Measurements from ENCODE around the gene TMEM196. TPM values are rescaled to one million over a fixed set of nuclear protein-coding genes. Genes with fewer than 3 reads are reported as not detected.

TMEM196 gene
- total RNA-seq, 1 experiment from 2014 or later, result not detected

DNA sequence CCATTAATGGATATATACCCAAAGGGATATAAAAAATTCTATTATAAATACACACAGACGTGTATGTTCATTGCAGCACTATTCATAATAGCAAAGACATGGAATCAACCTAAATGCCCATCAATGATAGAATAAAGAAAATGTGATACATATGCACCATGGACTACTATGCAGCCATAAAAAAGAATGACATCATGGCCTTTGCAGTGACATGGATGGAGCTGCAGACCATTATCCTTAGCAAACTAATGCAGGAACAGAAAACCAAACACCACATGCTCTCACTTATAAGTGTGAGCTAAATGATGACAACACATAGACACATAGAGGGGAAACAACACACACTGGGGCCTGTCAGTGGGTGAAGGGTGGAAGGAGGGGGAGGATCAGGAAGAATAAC, 97.6 kb downstream of the TMEM196 start:
- no TSS peak for BruUV-seq (replicated peaks)
- no peak for TF ChIP-seq EGR1 (IDR thresholded peaks at IDR 0.05; ENCODE audit: low read depth)
- TF ChIP-seq, protein P1, sequence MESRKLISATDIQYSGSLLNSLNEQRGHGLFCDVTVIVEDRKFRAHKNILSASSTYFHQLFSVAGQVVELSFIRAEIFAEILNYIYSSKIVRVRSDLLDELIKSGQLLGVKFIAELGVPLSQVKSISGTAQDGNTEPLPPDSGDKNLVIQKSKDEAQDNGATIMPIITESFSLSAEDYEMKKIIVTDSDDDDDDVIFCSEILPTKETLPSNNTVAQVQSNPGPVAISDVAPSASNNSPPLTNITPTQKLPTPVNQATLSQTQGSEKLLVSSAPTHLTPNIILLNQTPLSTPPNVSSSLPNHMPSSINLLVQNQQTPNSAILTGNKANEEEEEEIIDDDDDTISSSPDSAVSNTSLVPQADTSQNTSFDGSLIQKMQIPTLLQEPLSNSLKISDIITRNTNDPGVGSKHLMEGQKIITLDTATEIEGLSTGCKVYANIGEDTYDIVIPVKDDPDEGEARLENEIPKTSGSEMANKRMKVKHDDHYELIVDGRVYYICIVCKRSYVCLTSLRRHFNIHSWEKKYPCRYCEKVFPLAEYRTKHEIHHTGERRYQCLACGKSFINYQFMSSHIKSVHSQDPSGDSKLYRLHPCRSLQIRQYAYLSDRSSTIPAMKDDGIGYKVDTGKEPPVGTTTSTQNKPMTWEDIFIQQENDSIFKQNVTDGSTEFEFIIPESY (IDR thresholded peaks at IDR 0.05; ENCODE audit: extremely low read depth, insufficient replicate concordance, low read length), result no peak
- no peak for TF ChIP-seq CBX3 (IDR thresholded peaks at IDR 0.05; ENCODE audit: low read depth)
- TF ChIP-seq POLR2AphosphoS5 (IDR thresholded peaks at IDR 0.05; ENCODE audit: low read depth, low read length), result no peak
- no peak for TF ChIP-seq FOSL1 (IDR thresholded peaks at IDR 0.05; ENCODE audit: low read depth)
- TF ChIP-seq SRF (IDR thresholded peaks at IDR 0.05; ENCODE audit: low read depth), result no peak
- TF ChIP-seq EZH2phosphoT487 (IDR thresholded peaks at IDR 0.05; ENCODE audit: borderline replicate concordance), result no peak
- no peak for TF ChIP-seq SP1 (IDR thresholded peaks at IDR 0.05; ENCODE audit: low read depth)
- TF ChIP-seq ZFX (IDR thresholded peaks at IDR 0.05), result no peak
- no peak for TF ChIP-seq POLR2A (IDR thresholded peaks at IDR 0.05; ENCODE audit: borderline replicate concordance, extremely low read depth, insufficient read depth, insufficient read length)
- TF ChIP-seq MAX (IDR thresholded peaks at IDR 0.05), result no peak
- no peaks in the 10 kb centered on the region for H3K9me2 ChIP-seq (ENCODE audit: insufficient read depth)
- POLR2A ChIA-PET, result no interaction called here
- H2AFZ ChIP-seq (ENCODE audit: low read depth, low read length, poor library complexity, severe bottlenecking), result no peak overlapping the region
- no peak overlapping the region for H3K9ac ChIP-seq (ENCODE audit: low read length)
- CTCF ChIA-PET, result no interaction called here
- RAD21 ChIA-PET (ENCODE audit: low non-redundant PET in 1 of 2, low total read pairs in 2 of 2, uncharacterized antibody in 2 of 2, unreplicated experiment in 2 of 2), result no interaction called here
- H3K9me3 ChIP-seq (ENCODE audit: control insufficient read depth in 1 of 2, insufficient read depth in 1 of 2, low read depth in 1 of 2, low read length in 2 of 2), result no peaks in the 10 kb centered on the region
- H3K79me2 ChIP-seq (ENCODE audit: insufficient read depth, low read length), result no peaks in the 10 kb centered on the region
- no peak for DNase-seq (ENCODE audit: low read depth, low spot score)
- no peaks in the 10 kb centered on the region for H3K36me3 ChIP-seq (ENCODE audit: control insufficient read depth in 1 of 2, insufficient read depth in 2 of 2, low read length in 2 of 2)
- no peak overlapping the region for H3K4me2 ChIP-seq (ENCODE audit: low read length)
- H4K20me1 ChIP-seq (ENCODE audit: insufficient read depth), result no peaks in the 10 kb centered on the region
- intact Hi-C loops (cut with micrococcal nuclease), result loop anchor here (10.0 kb wide), 1 partner anchor 1991 kb away; no protein-coding TSS in a partner anchor
- H3K4me3 ChIP-seq (replicated peaks in 1 of 2; ENCODE audit: low read depth in 1 of 2, low read length in 2 of 2), result no peak overlapping the region
- no peak overlapping the region for H3K27ac ChIP-seq (ENCODE audit: low read depth, low read length)
- no peaks in the 10 kb centered on the region for H3K27me3 ChIP-seq (ENCODE audit: insufficient read depth, low read length)
- no peak for ATAC-seq
- no peaks in the 10 kb centered on the region for H3K4me1 ChIP-seq (ENCODE audit: control insufficient read depth in 1 of 2, insufficient read depth in 2 of 2, low read length in 2 of 2)

All from HCT116 (cell line).